Umbilical cord (tissue), 2 donors: ENCODE data around the gene RELL2. TPM values are rescaled to one million over a fixed set of nuclear protein-coding genes. Genes with fewer than 3 reads are reported as not detected.

Source experiments
- DNase-seq: peaks from one replicate; pipeline ENCODE4 v3.0.0-alpha.2; 2015; ENCODE audit warnings: low spot score
- total RNA-seq: library from RNA; depleted of rRNA; stranded (reverse); fragments of >200 nt; gene quantifications from one replicate; pipeline ENCODE4 v1.2.3, GENCODE V29; 2014; ENCODE audit warnings: low replicate concordance; ENCODE audit not compliant: insufficient read depth

Gene RELL2
- total RNA-seq, 1 donor from 2014 or later: 0.96 TPM

DNA sequence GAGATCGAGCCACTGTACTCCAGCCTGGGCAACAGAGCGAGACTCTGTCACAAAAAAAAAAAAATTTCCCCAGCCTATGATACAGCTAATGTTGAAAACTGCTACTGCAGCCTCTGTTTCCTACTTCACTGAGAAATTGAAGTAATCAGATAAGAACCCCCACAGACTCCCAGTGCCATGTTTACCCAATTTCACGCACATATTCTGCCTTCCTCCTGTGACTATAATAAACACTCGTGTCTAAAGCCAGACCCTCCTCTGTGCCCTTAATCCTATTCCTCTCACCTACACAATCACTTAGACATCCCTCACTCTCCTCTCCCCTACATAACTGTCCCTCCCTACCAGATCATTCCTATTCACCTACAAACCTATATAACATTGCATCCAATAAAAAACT lies 38.9 kb downstream of the RELL2 start:
- no peak for DNase-seq

DNA sequence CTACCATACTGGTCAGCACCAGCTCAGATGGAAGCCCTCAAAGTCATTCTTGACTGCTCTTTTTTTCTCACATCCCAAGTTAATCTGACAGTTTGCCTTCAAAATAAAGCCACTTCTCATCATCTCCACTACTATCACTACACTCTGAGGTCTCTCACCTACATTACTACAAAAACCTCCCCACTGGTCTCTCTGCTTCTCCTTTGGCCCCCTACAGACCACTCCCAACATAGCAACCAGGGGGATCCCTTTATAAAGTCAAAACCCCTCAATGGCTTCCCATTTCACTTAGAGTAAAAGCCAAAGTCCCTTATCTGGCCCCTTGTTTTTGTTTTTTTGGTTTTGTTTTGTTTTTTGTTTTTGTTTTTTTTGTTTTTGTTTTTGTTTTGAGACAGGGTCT lies 40.6 kb downstream of the RELL2 start:
- no peak for DNase-seq

DNA sequence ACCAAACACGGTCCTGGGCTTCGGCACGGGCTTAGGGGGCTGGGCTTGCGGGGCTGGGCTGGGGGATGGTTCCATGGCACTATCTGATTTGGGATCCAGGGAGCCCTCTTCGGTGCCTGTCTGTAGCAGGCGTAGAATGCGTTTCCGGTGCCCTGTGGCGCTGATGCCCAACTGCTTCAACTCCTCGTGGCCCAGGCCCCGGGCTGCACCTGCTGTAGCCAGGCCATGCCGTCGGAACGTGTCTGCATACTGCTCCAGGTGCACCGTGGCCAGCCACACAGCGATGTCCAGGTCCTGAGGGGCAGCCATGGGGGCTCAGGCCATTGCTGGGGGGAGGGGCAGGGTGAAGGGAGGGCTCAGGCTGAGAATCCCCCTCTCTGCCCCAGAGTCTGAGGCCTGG lies 43.4 kb downstream of the RELL2 start:
- no peak for DNase-seq

DNA sequence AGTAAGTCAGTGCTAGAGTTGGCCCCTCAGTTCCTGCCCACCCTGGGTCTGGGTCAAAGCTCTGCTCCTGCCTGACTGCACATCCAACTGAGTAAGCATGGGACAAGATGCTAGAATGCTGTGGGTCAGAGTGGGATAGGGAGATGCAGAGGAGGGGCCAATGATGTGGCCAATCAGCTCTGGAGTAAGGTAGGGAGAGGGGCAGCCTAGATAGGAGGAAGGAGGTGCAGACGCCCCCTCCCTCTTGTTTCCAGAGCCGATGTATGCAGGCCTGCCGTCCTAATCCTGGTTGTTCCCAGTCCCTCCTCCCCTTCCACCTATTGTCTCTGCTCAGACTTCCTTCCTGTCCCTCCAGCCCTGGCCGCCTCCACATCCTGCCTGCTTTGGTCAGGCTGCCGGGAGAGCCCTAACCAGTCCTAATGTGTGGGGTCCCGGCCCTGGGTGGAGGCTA lies 44.0 kb downstream of the RELL2 start:
- DNase-seq: peak; percentile 62

DNA sequence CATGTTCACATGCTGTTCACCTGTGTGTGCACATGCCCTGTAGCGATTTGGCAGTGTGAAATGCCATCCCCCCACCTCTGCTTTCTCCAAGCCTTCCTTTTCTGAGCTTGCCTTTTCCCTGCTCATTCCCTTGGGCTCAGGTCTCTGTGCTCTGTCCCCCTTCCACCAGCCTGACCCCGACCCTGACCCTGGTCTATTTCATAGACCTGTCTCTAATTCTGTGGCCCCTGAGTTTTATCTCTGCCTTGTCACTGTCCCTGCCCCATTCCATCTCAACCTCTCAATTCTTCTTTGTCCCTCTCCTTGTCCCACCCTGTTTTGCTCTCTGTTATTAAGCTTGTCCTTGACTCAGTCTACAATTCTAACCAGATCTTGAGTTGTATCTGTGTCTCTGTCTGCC lies 44.5 kb downstream of the RELL2 start:
- DNase-seq: no peak

DNA sequence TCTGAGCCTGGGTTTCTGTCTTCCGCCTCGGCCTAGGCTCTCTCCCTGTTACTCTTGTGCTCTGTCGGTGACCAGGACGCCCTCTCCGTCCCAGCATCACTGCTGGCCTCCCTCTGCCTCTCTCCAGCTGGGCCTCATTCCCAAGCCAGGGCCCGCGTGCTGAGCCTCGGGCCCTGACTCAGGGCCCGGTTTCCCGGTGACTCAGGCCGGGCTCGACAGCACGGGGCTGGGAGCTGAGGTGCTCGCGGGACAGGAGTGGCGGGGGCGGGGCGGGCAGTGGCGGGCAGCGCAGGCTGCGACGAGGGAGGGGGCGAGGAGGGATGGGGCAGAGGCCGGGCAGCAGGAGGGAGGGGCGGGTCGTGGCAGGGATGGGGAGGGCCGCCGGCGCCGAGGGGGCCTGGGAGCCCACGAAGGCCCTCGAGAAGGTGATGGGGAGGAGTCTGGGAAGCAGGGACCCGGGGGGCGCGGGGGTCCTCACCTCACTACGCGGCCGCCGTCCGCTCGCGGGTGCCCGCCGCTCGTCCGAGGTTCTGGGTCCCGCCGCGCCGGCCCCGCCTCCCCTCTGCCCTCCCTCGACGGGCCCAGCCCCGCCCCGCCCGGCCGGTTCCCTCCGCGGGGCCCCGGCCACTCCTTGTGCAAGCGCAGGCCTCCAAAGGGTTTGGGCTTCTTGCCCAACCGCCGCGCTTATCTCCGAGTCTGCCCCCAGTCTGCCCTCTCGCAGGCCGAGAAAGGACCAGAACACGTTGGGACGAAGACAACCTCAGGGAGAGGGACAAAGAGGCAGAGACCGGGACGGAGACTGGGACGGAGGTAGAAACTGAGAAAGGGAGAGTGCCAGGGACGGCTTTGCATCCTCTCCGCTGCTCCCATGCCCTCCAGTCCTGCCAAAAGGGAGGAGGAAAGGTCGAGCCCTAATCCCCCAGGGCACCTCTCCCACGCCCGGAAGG lies 45.2 kb downstream of the RELL2 start, which contains the start of gene ARAP3:
ARAP3 (minus strand) TSS at position 536 of the 947 bp plus-strand sequence. CDS start 1,744 bp downstream, outside the sequence.
- DNase-seq: peak; percentile 94

DNA sequence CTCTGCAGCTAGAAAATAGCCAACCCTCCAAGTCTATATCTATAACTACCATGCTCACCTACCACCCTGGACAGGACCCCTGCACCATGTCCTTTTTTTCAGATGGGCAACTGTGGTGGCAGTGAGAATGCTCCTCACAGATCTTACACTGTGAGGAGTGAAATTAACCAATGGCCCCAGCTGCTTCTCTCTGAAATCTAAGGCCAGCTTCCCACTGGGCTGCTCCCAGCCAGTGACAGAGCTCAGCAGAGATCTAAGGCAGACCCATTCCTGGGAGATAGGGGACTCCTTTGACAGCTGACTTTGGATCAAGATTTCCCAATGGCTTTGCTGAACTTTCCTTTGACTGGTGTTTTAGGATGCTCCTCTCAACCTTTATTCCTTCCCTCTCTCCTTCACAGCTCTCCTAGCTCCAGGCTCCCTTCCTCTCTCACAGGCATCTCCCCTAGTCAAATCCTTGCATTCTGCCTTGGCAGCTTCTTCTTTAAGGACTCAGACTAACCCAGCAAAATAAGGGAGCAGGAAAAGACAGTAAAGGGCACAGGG lies 46.9 kb downstream of the RELL2 start:
- peak; percentile 62 for DNase-seq

DNA sequence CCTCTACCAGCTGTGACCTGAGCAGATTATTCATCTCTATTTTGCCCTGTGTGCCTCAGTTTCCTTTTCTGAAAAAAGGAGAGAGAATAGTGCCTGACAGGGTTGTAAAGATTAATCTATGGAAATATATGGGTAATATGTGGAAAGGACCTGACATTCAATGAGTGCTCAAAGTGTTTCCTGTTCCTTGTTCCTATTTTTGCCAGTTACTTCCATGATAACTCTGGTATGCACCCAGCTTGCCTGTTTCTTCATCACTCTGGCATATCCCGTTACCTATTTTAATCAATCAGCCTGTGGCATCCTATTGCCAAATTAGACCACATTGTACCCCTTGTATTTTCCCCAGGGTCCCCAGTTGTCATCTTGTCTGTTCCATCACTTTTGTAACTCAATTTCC lies 48.8 kb downstream of the RELL2 start:
- no peak for DNase-seq

DNA sequence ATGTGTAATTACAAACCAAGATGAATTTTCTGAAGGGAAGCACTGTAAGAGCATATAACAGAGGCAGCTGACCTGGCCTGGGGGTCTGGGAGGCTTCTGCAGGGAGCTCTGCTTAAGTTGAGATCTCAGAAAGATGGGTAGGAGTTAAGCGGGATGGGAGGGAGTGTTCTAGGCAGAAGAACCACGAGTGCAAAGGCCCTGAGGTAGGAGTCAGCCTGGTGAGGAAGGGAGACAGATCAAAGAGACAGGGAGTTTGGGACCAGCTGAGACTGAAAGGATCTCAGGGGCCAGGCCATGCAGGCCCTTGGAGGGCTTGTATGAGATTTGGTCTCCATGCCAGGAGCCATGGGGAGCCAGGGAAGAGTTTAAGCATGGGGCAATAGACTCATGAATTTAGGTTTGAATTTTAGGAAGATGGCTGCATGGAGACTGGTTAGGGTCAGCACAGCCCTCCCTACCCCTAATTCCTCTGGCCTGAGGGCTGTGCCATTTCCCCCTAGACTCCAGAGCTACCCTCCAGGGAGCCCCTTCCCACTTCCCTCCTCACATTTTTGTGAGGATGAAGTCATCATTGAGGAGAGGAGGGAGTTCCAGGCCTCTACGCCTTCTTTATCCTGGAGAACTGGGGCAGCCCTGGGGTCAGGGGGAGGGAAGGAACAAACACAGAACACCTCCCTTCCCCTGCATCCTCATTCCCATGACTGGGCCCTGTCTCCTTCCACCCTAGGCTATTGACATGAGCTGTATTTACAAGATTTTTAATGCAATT lies 50.0 kb downstream of the RELL2 start:
- peak; percentile 71 for DNase-seq

Other genes with a start within 250 kb of the RELL2 start
- 18.3 TPM for gene PCDHGB4, start 249.3 kb upstream of the RELL2 start, total RNA-seq
- gene PCDHGA8, start 244.4 kb upstream of the RELL2 start, total RNA-seq: 3.9 TPM
- 15.4 TPM for gene PCDHGB5, start 239.1 kb upstream of the RELL2 start, total RNA-seq
- 11.1 TPM for gene PCDHGA9, start 234.2 kb upstream of the RELL2 start, total RNA-seq
- 9.1 TPM for gene PCDHGB6, start 229.0 kb upstream of the RELL2 start, total RNA-seq
- 10.8 TPM for gene PCDHGA10, start 224.0 kb upstream of the RELL2 start, total RNA-seq
- 13.2 TPM for gene PCDHGB7, start 219.3 kb upstream of the RELL2 start, total RNA-seq
- gene PCDHGA11, start 215.9 kb upstream of the RELL2 start, total RNA-seq: 7.9 TPM
- gene PCDHGA12, start 206.5 kb upstream of the RELL2 start, total RNA-seq: 14.4 TPM
- gene PCDHGC3, start 161.0 kb upstream of the RELL2 start, total RNA-seq: 42.9 TPM
- 4.8 TPM for gene PCDHGC4, start 152.0 kb upstream of the RELL2 start, total RNA-seq
- 8.2 TPM for gene PCDHGC5, start 147.9 kb upstream of the RELL2 start, total RNA-seq
- gene DIAPH1, start 18.0 kb upstream of the RELL2 start, total RNA-seq: 16.9 TPM
- gene HDAC3, start 148 bp upstream of the RELL2 start, total RNA-seq: 59.9 TPM
- gene FCHSD1, start 14.4 kb downstream of the RELL2 start, total RNA-seq: 15.4 TPM
- gene ARAP3, start 45.2 kb downstream of the RELL2 start, total RNA-seq: 5.3 TPM
- gene PCDH1, start 241.4 kb downstream of the RELL2 start, total RNA-seq: 9.9 TPM